ENCODE results near the gene ATXN7L1. TPM values are rescaled to one million over a fixed set of nuclear protein-coding genes. Genes with fewer than 3 reads are reported as not detected.

ATXN7L1 gene
- total and polyA plus RNA-seq, 2 donors (not counting 1 experiment from before 2014, with no cell fraction given), result 7.1 to 40.6 TPM

GRCh38 chr7:105744258-105744657 lies 132.1 kb downstream of the ATXN7L1 start:
- CTCF ChIA-PET, result interaction anchor here (0.7 to 4.2 kb wide), 6 partner anchors 14 to 298 kb away, joined by 3 to 17 read pairs (median 4); partner anchors contain the start of gene ATXN7L1
- Histone ChIP-seq H3K27me3 (replicated peaks in 1 of 4; ENCODE audit: control extremely low read depth in 1 of 4, control insufficient read depth in 3 of 4, insufficient read depth in 4 of 4, low read length in 3 of 4) (no peaks in the 10 kb centered on the region), H3K4me3 (ENCODE audit: control extremely low read depth in 1 of 5, extremely low read depth in 1 of 5, insufficient read depth in 1 of 5, low read depth in 2 of 5, low read length in 4 of 5) (no peak overlapping the region), H3K4me2 (replicated peaks; ENCODE audit: low read depth, low read length, poor library complexity, severe bottlenecking) (no peak overlapping the region), H4K20me1 (ENCODE audit: control insufficient read depth, insufficient read depth, low read length, poor library complexity, severe bottlenecking) (no peaks in the 10 kb centered on the region), H3K36me3 (replicated peaks in 1 of 2; ENCODE audit: control extremely low read depth in 1 of 2, control insufficient read depth in 1 of 2, extremely low read depth in 1 of 2, insufficient read depth in 2 of 2, low read length in 1 of 2) (no peaks in the 10 kb centered on the region), H3K9me3 (ENCODE audit: control extremely low read depth in 1 of 3, control insufficient read depth in 2 of 3, insufficient read depth in 1 of 3, low read length in 2 of 3) (no peaks in the 10 kb centered on the region), H3K79me2 (ENCODE audit: control insufficient read depth, insufficient read depth, low read length) (no peaks in the 10 kb centered on the region), H2AFZ (ENCODE audit: insufficient read depth, low read depth, low read length, poor library complexity, severe bottlenecking) (no peak overlapping the region), H3K9ac (ENCODE audit: low read length) (no peak overlapping the region), H3K4me1 (ENCODE audit: control insufficient read depth in 2 of 2, insufficient read depth in 2 of 2, low read length in 2 of 2) (peaks cover 14 to 15% of the 10 kb centered on the region in 2 donors), H3K27ac (ENCODE audit: low read length in 2 of 2) (no peak overlapping the region)
- POLR2A ChIA-PET, result no interaction called here
- ATAC-seq (ENCODE audit: low read depth) (no peak), DNase-seq (no peak)
- Mint-ChIP-seq H3K9me3 (ENCODE audit: insufficient read depth) (no peaks in the 10 kb centered on the region), H3K27me3 (no peaks in the 10 kb centered on the region), H3K4me1 (peaks cover 21% of the 10 kb centered on the region), H3K27ac (no peak overlapping the region), H3K4me3 (no peak overlapping the region)
- intact Hi-C loops (cut with micrococcal nuclease), result loop anchor here (10.0 kb wide), 1 partner anchor 49 kb away; no protein-coding TSS in a partner anchor
- WGBS (ENCODE audit: insufficient coverage), result no CpG with 5 or more reads among the region's 1 CpG
- TF ChIP-seq EZH2 (IDR thresholded peaks at IDR 0.05; ENCODE audit: borderline replicate concordance, insufficient read depth, low read depth, low read length, poor library complexity, severe bottlenecking) (no peak), CTCF (IDR thresholded peaks at IDR 0.05) (no peak)

GRCh38 chr7:105743351-105744090 lies 132.9 kb downstream of the ATXN7L1 start:
- Histone ChIP-seq H3K4me1 (ENCODE audit: control insufficient read depth in 2 of 2, insufficient read depth in 2 of 2, low read length in 2 of 2) (peaks cover 14 to 15% of the 10 kb centered on the region in 2 donors), H3K27me3 (replicated peaks in 1 of 4; ENCODE audit: control extremely low read depth in 1 of 4, control insufficient read depth in 3 of 4, insufficient read depth in 4 of 4, low read length in 3 of 4) (no peaks in the 10 kb centered on the region), H4K20me1 (ENCODE audit: control insufficient read depth, insufficient read depth, low read length, poor library complexity, severe bottlenecking) (no peaks in the 10 kb centered on the region), H3K9me3 (ENCODE audit: control extremely low read depth in 1 of 3, control insufficient read depth in 2 of 3, insufficient read depth in 1 of 3, low read length in 2 of 3) (no peaks in the 10 kb centered on the region), H3K9ac (ENCODE audit: low read length) (no peak overlapping the region), H3K4me3 (ENCODE audit: control extremely low read depth in 1 of 5, extremely low read depth in 1 of 5, insufficient read depth in 1 of 5, low read depth in 2 of 5, low read length in 4 of 5) (no peak overlapping the region), H3K4me2 (replicated peaks; ENCODE audit: low read depth, low read length, poor library complexity, severe bottlenecking) (peak overlapping the region; percentile 2), H2AFZ (ENCODE audit: insufficient read depth, low read depth, low read length, poor library complexity, severe bottlenecking) (no peak overlapping the region), H3K79me2 (ENCODE audit: control insufficient read depth, insufficient read depth, low read length) (no peaks in the 10 kb centered on the region), H3K36me3 (replicated peaks in 1 of 2; ENCODE audit: control extremely low read depth in 1 of 2, control insufficient read depth in 1 of 2, extremely low read depth in 1 of 2, insufficient read depth in 2 of 2, low read length in 1 of 2) (no peaks in the 10 kb centered on the region), H3K27ac (ENCODE audit: low read length in 2 of 2) (no peak overlapping the region)
- TF ChIP-seq CTCF (IDR thresholded peaks at IDR 0.05) (no peak), EZH2 (IDR thresholded peaks at IDR 0.05; ENCODE audit: borderline replicate concordance, insufficient read depth, low read depth, low read length, poor library complexity, severe bottlenecking) (no peak)
- H3K27ac Mint-ChIP-seq, result no peak overlapping the region
- ChIA-PET POLR2A (no interaction called here), CTCF (interaction anchor here (0.8 to 4.2 kb wide), 6 partner anchors 14 to 299 kb away, joined by 3 to 17 read pairs (median 4); partner anchors contain the start of gene ATXN7L1)
- DNase-seq (peak; percentile 35), ATAC-seq (ENCODE audit: low read depth) (peak; percentile 31)
- H3K4me3 Mint-ChIP-seq, result peak overlapping the region; percentile 53
- intact Hi-C loops (cut with micrococcal nuclease), result loop anchor here (10.0 kb wide), 1 partner anchor 49 kb away; no protein-coding TSS in a partner anchor
- H3K9me3 Mint-ChIP-seq (ENCODE audit: insufficient read depth), result no peaks in the 10 kb centered on the region
- peaks cover 21% of the 10 kb centered on the region for H3K4me1 Mint-ChIP-seq
- 66% methylated on average over 9 of the region's 11 CpGs for WGBS (ENCODE audit: insufficient coverage)
- no peaks in the 10 kb centered on the region for H3K27me3 Mint-ChIP-seq
